K562 (cell line): ENCODE data around the gene ZER1. TPM values are rescaled to one million over a fixed set of nuclear protein-coding genes. Genes with fewer than 3 reads are reported as not detected.
A peak's percentile ranks its signal among the peaks of the same experiment; 100 is the strongest.

Source experiments
- ATAC-seq: fragments of 200-7000 bp; cut with Tn5 transposase; 3 replicates; pipeline ENCODE4 v1.9.1; 2020; ENCODE audit warnings: moderate library complexity
- BruUV-seq: library from RNA; stranded (reverse); fragments of 400-500 nt; replicated peaks from 2 replicates; lab custom pipeline; 2021; lab: Mats Ljungman, UMichigan
- CTCF ChIA-PET: fragments of 300-600 bp; formaldehyde crosslinking; extraction: SDS; loops from one replicate; lab custom pipeline; 2021; ENCODE audit warnings: low intra/inter-chr PET ratio; lab: Yijun Ruan, JAX
- POLR2A ChIA-PET: fragments of 300-600, 350-650 bp; sonication (Branson Sonifier 250); formaldehyde crosslinking; extraction: SDS; loops from one replicate; lab custom pipeline; 2021; ENCODE audit warnings: antibody characterized with exemption, inconsistent platforms; lab: Yijun Ruan, JAX
- DNase-seq, 4 experiments: peaks; one replicate each; pipeline versions ENCODE4 v3.0.0 to v3.0.0-alpha.2; 2011 to 2018; ENCODE audit warnings: low spot score in 3 of 4, mixed read lengths in 3 of 4; ENCODE audit errors: extremely low read depth in 1 of 4
- FAIRE-seq: peaks from 2 replicates; lab custom pipeline; 2011; peaks lifted over from hg19 to GRCh38; lab: Jason Lieb, UNC
- H2AFZ ChIP-seq: 2 replicates; pipeline ENCODE4 v1.6.0; 2011; ENCODE audit warnings: low read depth, low read length, control low read depth, inconsistent platforms
- H3K27ac ChIP-seq: fragments of 200-600 bp; 3 replicates; pipeline ENCODE4 v1.8.0; 2011; ENCODE audit warnings: low read depth, mild to moderate bottlenecking, control low read depth, inconsistent platforms, low read length, moderate library complexity, mixed read lengths; ENCODE audit errors: extremely low read depth
- H3K27me3 ChIP-seq, 2 experiments: fragments of 300-600 bp in 1 of 2; 2 replicates in 1 of 2; 3 replicates in 1 of 2; pipeline versions ENCODE4 v1.6.0 to v1.8.0; 2011; ENCODE audit warnings: inconsistent platforms in 2 of 2, low read length in 2 of 2, mild to moderate bottlenecking in 1 of 2, mixed read lengths in 1 of 2, moderate library complexity in 1 of 2; ENCODE audit not compliant: control insufficient read depth in 2 of 2, insufficient read depth in 2 of 2
- H3K36me3 ChIP-seq: fragments of 300-600 bp; 3 replicates; pipeline ENCODE4 v1.8.0; 2011; ENCODE audit warnings: mild to moderate bottlenecking, low read length, inconsistent platforms; ENCODE audit not compliant: control insufficient read depth, insufficient read depth
- H3K4me1 ChIP-seq, 2 experiments: fragments of 200-600 bp in 1 of 2; replicated peaks in 1 of 2; 2 replicates in 1 of 2; 3 replicates in 1 of 2; pipeline versions ENCODE4 v1.5.1 to v1.8.0; 2011; ENCODE audit warnings: inconsistent platforms in 2 of 2, low read length in 2 of 2, mild to moderate bottlenecking in 1 of 2, mixed read lengths in 1 of 2, moderate library complexity in 1 of 2; ENCODE audit not compliant: control insufficient read depth in 2 of 2, insufficient read depth in 2 of 2
- H3K4me2 ChIP-seq: 2 replicates; pipeline ENCODE4 v1.6.1; 2011; ENCODE audit warnings: low read length, control low read depth, inconsistent platforms, mixed read lengths; ENCODE audit not compliant: insufficient read depth
- H3K4me3 ChIP-seq: fragments of 200-600 bp; sonication (generic), shearing (Covaris generic); 2 replicates; pipeline ENCODE4 v1.5.1; 2016; ENCODE audit warnings: control low read depth, inconsistent platforms
- H3K79me2 ChIP-seq: fragments of 200-600 bp; 3 replicates; pipeline ENCODE4 v1.8.0; 2011; ENCODE audit warnings: low read length, inconsistent platforms; ENCODE audit not compliant: control insufficient read depth, insufficient read depth
- H3K9ac ChIP-seq, 2 experiments: 2 replicates each; pipeline versions ENCODE4 v1.6.0 to v1.6.1; 2011; ENCODE audit warnings: low read depth in 2 of 2, low read length in 2 of 2, control low read depth in 1 of 2, inconsistent platforms in 1 of 2, mild to moderate bottlenecking in 1 of 2, mixed read lengths in 1 of 2; ENCODE audit not compliant: insufficient read depth in 1 of 2
- H3K9me1 ChIP-seq: one replicate; pipeline ENCODE4 v1.6.0; 2011; ENCODE audit warnings: inconsistent platforms, mild to moderate bottlenecking, low read length, moderate library complexity; ENCODE audit not compliant: control insufficient read depth, insufficient read depth
- H3K9me3 ChIP-seq: replicated peaks from 2 replicates; pipeline ENCODE4 v1.5.1; 2011; ENCODE audit warnings: low read depth, low read length, inconsistent platforms; ENCODE audit not compliant: control insufficient read depth, insufficient read depth
- H4K20me1 ChIP-seq: replicated peaks from 2 replicates; pipeline ENCODE4 v1.6.1; 2011; ENCODE audit warnings: low read length, inconsistent platforms, mixed read lengths; ENCODE audit not compliant: control insufficient read depth, insufficient read depth
- EZH2 ChIP-seq: IDR thresholded peaks from 2 replicates; pipeline ENCODE4 v1.6.1; 2012; ENCODE audit warnings: low read depth, mild to moderate bottlenecking, inconsistent platforms, low read length, borderline replicate concordance
- RBFOX2 ChIP-seq: fragments of 200-400 bp; formaldehyde crosslinking; IDR thresholded peaks from 2 replicates; pipeline ENCODE4 v1.6.1; 2017; ENCODE audit warnings: low read depth, mild to moderate bottlenecking, low read length, moderate library complexity
- SIN3B ChIP-seq: fragments of 450-650 bp; IDR thresholded peaks from 2 replicates; pipeline ENCODE4 v1.6.1; 2017; ENCODE audit warnings: low read depth, mild to moderate bottlenecking, moderate library complexity
- ZFP1 ChIP-seq: fragments of 450-650 bp; formaldehyde crosslinking; IDR thresholded peaks from 2 replicates; pipeline ENCODE4 v1.4.0; 2020; ENCODE audit warnings: mild to moderate bottlenecking, mixed read lengths
- WGBS: fragments of 100-300 bp; shearing (Covaris generic); methylation state at CpG from one replicate; pipeline ENCODE4 v1.1.6; 2016; ENCODE audit warnings: low coverage, mixed read lengths; ENCODE audit not compliant: insufficient coverage; ENCODE audit errors: missing lambda C conversion rate; 5-methylcytosine and 5-hydroxymethylcytosine counted together
- in situ Hi-C: fragments of 300-500 bp; cut with MboI; formaldehyde crosslinking; loops from 4 replicates; pipeline ENCODE4 v1.15.0; 2018; ENCODE audit warnings: inconsistent platforms, mixed read lengths
- intact Hi-C: fragments of 100-400 bp; cut with micrococcal nuclease; formaldehyde crosslinking; loops from 2 replicates; pipeline ENCODE4 v1.14.2; 2022
- polyA plus RNA-seq, 8 experiments: library from polyadenylated mRNA; depleted of rRNA in 4 of 8; stranded (reverse) in 5 of 8; unstranded in 3 of 8; fragments of >200 nt; fragmentation: Nextera tagmentation in 2 of 8; fragmentation: Illumina TruSeq in 1 of 8; extraction: Ambion mirVana in 2 of 8; extraction: Trizol in 1 of 8; gene quantifications; 2 replicates each; pipeline versions ENCODE4 v1.2.1 to v1.2.3, GENCODE V29; 2011 to 2014; ENCODE audit warnings: inconsistent platforms in 1 of 8, missing spikeins in 1 of 8
- total RNA-seq, 7 experiments: library from RNA; depleted of rRNA in 6 of 7; stranded (reverse); fragments of >200 nt in 6 of 7; fragmentation: Illumina TruSeq in 2 of 7; extraction: Trizol in 2 of 7; gene quantifications; 2 replicates each; pipeline versions ENCODE4 v1.2.1 to v1.2.3, GENCODE V29; 2011 to 2021; ENCODE audit warnings: low replicate concordance in 1 of 7
- TF ChIP-seq, protein P1 (sequence below): sonication (generic); formaldehyde crosslinking; IDR thresholded peaks from 2 replicates; pipeline ENCODE4 v1.8.0; 2023; ENCODE audit warnings: mild to moderate bottlenecking, missing genetic modification reagents
- TF ChIP-seq, protein P2 (sequence below): IDR thresholded peaks from 3 replicates; pipeline ENCODE4 v1.6.1; 2011; ENCODE audit warnings: borderline replicate concordance, mild to moderate bottlenecking; ENCODE audit not compliant: insufficient read length, insufficient read depth

ZER1 gene
- total and polyA plus RNA-seq, 9 of the 15 experiments (the other 6 are each of a cell fraction or from before 2014, with no cell fraction given) = 0.07 to 10.7 (median 6.2) TPM

DNA sequence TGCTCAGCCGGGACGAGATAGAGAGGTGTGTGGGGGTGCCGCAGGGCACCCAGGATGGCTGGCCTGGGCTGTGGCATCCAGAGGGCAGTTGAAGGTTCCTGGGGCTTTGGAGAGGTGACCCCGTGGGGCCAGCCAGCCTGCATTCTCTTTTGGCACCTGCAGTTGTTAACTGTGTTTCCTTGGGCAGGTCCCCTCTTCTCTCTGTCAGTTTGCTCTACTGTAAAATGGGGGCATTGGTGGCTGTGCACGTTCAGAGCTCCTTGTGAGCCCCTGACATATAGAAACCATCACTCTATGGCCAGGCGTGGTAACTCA lies 56.3 kb downstream of the ZER1 start:
- Histone ChIP-seq H3K36me3 (peaks cover 71% of the 10 kb centered on the region; the same call in 2 of the 3 replicates), H4K20me1 (no peaks in the 10 kb centered on the region), H3K9me1 (no peaks in the 10 kb centered on the region), H3K9ac (peak overlapping the region in 1 of 2 experiments; percentile 9; a peak in 1 of 4 replicates), H3K79me2 (no peaks in the 10 kb centered on the region), H2AFZ (no peak overlapping the region), H3K9me3 (no peaks in the 10 kb centered on the region), H3K4me1 (peaks cover 0 to 6% of the 10 kb centered on the region in 2 experiments; a peak in 1 of 5 replicates), H3K4me3 (no peak overlapping the region), H3K4me2 (no peak overlapping the region), H3K27ac (no peak overlapping the region), H3K27me3 (no peaks in the 10 kb centered on the region)
- ChIA-PET POLR2A (no interaction called here), CTCF (no interaction called here)
- no TSS peak for BruUV-seq
- DNase-seq = no peak
- intact Hi-C loops = no loop called here
- no peak for FAIRE-seq
- in situ Hi-C loops = loop anchor here (5.0 to 10.0 kb wide), 2 partner anchors 68 to 291 kb away; partner anchors contain the start of gene CERCAM
- WGBS = 78% methylated on average over 5 of the region's 6 CpGs
- no peak for TF ChIP-seq ZFP1 (CRISPR knock-in tag)
- TF ChIP-seq EZH2 = no peak
- TF ChIP-seq, protein P1, sequence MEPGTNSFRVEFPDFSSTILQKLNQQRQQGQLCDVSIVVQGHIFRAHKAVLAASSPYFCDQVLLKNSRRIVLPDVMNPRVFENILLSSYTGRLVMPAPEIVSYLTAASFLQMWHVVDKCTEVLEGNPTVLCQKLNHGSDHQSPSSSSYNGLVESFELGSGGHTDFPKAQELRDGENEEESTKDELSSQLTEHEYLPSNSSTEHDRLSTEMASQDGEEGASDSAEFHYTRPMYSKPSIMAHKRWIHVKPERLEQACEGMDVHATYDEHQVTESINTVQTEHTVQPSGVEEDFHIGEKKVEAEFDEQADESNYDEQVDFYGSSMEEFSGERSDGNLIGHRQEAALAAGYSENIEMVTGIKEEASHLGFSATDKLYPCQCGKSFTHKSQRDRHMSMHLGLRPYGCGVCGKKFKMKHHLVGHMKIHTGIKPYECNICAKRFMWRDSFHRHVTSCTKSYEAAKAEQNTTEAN (CRISPR knock-in tag) = no peak
- no peak for TF ChIP-seq SIN3B
- TF ChIP-seq RBFOX2 = 0 out of 2 replicates have a peak, but pooled peaks have one; percentile 13
- TF ChIP-seq, protein P2, sequence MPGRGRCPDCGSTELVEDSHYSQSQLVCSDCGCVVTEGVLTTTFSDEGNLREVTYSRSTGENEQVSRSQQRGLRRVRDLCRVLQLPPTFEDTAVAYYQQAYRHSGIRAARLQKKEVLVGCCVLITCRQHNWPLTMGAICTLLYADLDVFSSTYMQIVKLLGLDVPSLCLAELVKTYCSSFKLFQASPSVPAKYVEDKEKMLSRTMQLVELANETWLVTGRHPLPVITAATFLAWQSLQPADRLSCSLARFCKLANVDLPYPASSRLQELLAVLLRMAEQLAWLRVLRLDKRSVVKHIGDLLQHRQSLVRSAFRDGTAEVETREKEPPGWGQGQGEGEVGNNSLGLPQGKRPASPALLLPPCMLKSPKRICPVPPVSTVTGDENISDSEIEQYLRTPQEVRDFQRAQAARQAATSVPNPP = no peak
- no peak for ATAC-seq
